Mammary epithelial cell (primary cell): ENCODE measurements around the gene TACO1.

ENCODE experiments used
- CTCF ChIP-seq, 2 donors: IDR thresholded peaks in 1 of 2; conservative IDR thresholded peaks in 1 of 2; 2 replicates each; pipeline ENCODE4 v1.5.1; 2011 to 2012; ENCODE audit warnings: inconsistent platforms in 2 of 2, low read length in 2 of 2, mild to moderate bottlenecking in 2 of 2, control low read depth in 1 of 2, low read depth in 1 of 2; ENCODE audit not compliant: insufficient read depth in 1 of 2; ENCODE audit errors: extremely low read depth in 1 of 2
- EZH2 ChIP-seq: IDR thresholded peaks from 2 replicates; pipeline ENCODE4 v1.6.1; 2012; ENCODE audit warnings: low read length, inconsistent platforms, borderline replicate concordance

GRCh38 chr17:63644846-63645245 is 44.2 kb downstream of the TACO1 start:
- TF ChIP-seq CTCF (conservative IDR thresholded peaks at IDR 0.05 in 1 of 2, IDR thresholded peaks at IDR 0.05 in 1 of 2; ENCODE audit: extremely low read depth in 1 of 2, insufficient read depth in 1 of 2, low read depth in 1 of 2, low read length in 2 of 2) (no peak), EZH2 (no peak)
